ENCODE measurements around the gene GPX4. TPM values are rescaled to one million over a fixed set of nuclear protein-coding genes. Genes with fewer than 3 reads are reported as not detected.

Gene GPX4
- total and polyA plus RNA-seq, 10 of the 15 experiments (the other 5 are each of a cell fraction or from before 2014, with no cell fraction given) = 33.3 to 749 (median 297) TPM

- peak; percentile 84 for TF ChIP-seq SKIL (IDR thresholded peaks at IDR 0.05; ENCODE audit: low read depth, poor library complexity, severe bottlenecking)
- TF ChIP-seq ELK1 (IDR thresholded peaks at IDR 0.05; ENCODE audit: low read depth, low read length) = no peak
- TF ChIP-seq ATF7 (IDR thresholded peaks at IDR 0.05; ENCODE audit: low read depth) = peak; percentile 79
- TF ChIP-seq MEF2B (IDR thresholded peaks at IDR 0.05; ENCODE audit: partially characterized antibody, poor library complexity, severe bottlenecking) = peak; percentile 61
- TF ChIP-seq CBFB (IDR thresholded peaks at IDR 0.05; ENCODE audit: low read depth) = peak; percentile 47; the same call in 1 of the 2 replicates
- TF ChIP-seq CBX5 (IDR thresholded peaks at IDR 0.05; ENCODE audit: low read depth) = no peak
- TF ChIP-seq NR2C1 (IDR thresholded peaks at IDR 0.05) = peak; percentile 58
- TF ChIP-seq CBX3 (IDR thresholded peaks at IDR 0.05; ENCODE audit: borderline replicate concordance, low read depth) = no peak
- peak; percentile 17; the same call in 1 of the 2 replicates for TF ChIP-seq MXI1 (IDR thresholded peaks at IDR 0.05; ENCODE audit: low read depth, low read length)
- no peak for TF ChIP-seq REST (IDR thresholded peaks at IDR 0.05; ENCODE audit: low read depth, low read length)
- TF ChIP-seq NBN (IDR thresholded peaks at IDR 0.05) = peak; percentile 76
- TF ChIP-seq ZBED1 (IDR thresholded peaks at IDR 0.05; ENCODE audit: borderline replicate concordance) = peak; percentile 39; the same call in 1 of the 2 replicates
- peak; percentile 55; the same call in 1 of the 2 replicates for TF ChIP-seq BMI1 (IDR thresholded peaks at IDR 0.05; ENCODE audit: borderline replicate concordance)
- TF ChIP-seq BCL11A (IDR thresholded peaks at IDR 0.05; ENCODE audit: low read depth, low read length) = peak; percentile 93
- TF ChIP-seq TCF12 (IDR thresholded peaks at IDR 0.05; ENCODE audit: low read depth, low read length) = peak; percentile 67
- no peak; the same call in 1 of the 2 replicates for TF ChIP-seq ZSCAN29 (IDR thresholded peaks at IDR 0.05)
- peak; percentile 93 for TF ChIP-seq DPF2 (IDR thresholded peaks at IDR 0.05)
- TF ChIP-seq CREM (IDR thresholded peaks at IDR 0.05; ENCODE audit: low read depth) = peak; percentile 76
- TF ChIP-seq EGR1 (IDR thresholded peaks at IDR 0.05; ENCODE audit: borderline replicate concordance in 1 of 2, low read depth in 2 of 2, low read length in 2 of 2) = peak in 1 of 2 experiments; percentile 85; a peak in 2 of 3 replicates
- peak; percentile 97 for TF ChIP-seq ZNF217 (IDR thresholded peaks at IDR 0.05)
- no peak for TF ChIP-seq CHD2 (IDR thresholded peaks at IDR 0.05; ENCODE audit: borderline replicate concordance, low read depth, low read length)
- TF ChIP-seq KLF5 (IDR thresholded peaks at IDR 0.05; ENCODE audit: partially characterized antibody) = peak; percentile 55
Observed at GRCh38 chr19:1102407-1103131, 1.2 kb upstream of the GPX4 start (continued).
